Measurements from ENCODE around the gene FAM20A. TPM values are rescaled to one million over a fixed set of nuclear protein-coding genes. Genes with fewer than 3 reads are reported as not detected.

Gene FAM20A
- total RNA-seq, 1 experiment from 2014 or later = not detected

DNA sequence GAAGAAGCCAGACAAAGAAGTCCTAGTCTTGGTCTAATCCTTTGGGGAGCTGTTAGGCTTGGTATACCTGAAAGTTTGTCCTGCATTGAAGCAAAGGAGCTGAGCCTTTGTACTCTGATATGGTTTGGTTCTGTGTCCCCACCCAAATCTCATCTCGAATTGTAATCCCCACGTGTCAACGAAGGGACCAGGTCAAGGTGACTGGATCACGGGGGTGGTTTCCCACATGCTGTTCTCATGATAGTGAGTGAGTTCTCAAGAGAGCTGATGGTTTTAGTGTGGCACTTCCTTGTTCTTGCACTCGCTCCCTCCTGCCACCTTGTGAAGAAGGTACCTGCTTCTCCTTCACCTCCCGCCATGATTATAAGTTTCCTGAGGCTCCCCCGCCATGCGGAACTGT, 33.6 kb downstream of the FAM20A start:
- Histone ChIP-seq H2AFZ (no peak overlapping the region), H3K4me2 (no peak overlapping the region), H3K9me2 (ENCODE audit: insufficient read depth) (no peaks in the 10 kb centered on the region), H4K20me1 (ENCODE audit: insufficient read depth) (no peaks in the 10 kb centered on the region), H3K4me1 (replicated peaks; ENCODE audit: insufficient read depth) (no peaks in the 10 kb centered on the region), H3K79me2 (ENCODE audit: low read depth) (no peaks in the 10 kb centered on the region), H3K4me3 (no peak overlapping the region), H3K36me3 (ENCODE audit: low read depth) (no peaks in the 10 kb centered on the region), H3K9me3 (ENCODE audit: insufficient read depth, low read depth) (no peaks in the 10 kb centered on the region), H3K27ac (no peak overlapping the region), H3K27me3 (ENCODE audit: insufficient read depth, low read depth) (peaks cover 37% of the 10 kb centered on the region), H3F3A (ENCODE audit: insufficient read depth, low read depth) (no peaks in the 10 kb centered on the region)
- ChIA-PET CTCF (no interaction called here), POLR2A (ENCODE audit: unreplicated experiment) (no interaction called here)
- no peak for DNase-seq
- TF ChIP-seq EZH2 (IDR thresholded peaks at IDR 0.05; ENCODE audit: low read depth) = no peak
- intact Hi-C loops (cut with micrococcal nuclease; ENCODE audit: unreplicated experiment) = no loop called here
- no TSS peak for BruUV-seq (replicated peaks)

DNA sequence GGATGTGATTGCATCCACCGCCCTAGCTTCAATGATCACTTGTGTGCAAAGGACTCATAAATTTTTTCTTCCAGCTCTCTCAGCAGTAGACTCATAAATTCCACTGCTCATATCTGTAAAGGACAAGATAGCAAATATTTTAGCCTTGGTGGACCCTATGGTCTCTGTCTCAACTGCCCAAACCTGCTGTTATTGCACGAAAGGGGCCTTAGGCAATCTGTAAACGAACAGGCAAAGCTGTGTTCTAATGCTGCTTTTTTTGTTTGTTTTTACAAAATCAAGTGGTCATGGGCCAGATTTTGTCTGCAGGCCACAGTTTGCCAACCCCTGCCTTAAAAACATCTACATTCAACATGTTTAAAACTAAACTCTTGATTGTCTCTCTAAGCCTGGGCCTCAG, 34.1 kb downstream of the FAM20A start:
- H4K20me1 ChIP-seq (ENCODE audit: insufficient read depth) = no peaks in the 10 kb centered on the region
- no peaks in the 10 kb centered on the region for H3K36me3 ChIP-seq (ENCODE audit: low read depth)
- TF ChIP-seq, protein P1, sequence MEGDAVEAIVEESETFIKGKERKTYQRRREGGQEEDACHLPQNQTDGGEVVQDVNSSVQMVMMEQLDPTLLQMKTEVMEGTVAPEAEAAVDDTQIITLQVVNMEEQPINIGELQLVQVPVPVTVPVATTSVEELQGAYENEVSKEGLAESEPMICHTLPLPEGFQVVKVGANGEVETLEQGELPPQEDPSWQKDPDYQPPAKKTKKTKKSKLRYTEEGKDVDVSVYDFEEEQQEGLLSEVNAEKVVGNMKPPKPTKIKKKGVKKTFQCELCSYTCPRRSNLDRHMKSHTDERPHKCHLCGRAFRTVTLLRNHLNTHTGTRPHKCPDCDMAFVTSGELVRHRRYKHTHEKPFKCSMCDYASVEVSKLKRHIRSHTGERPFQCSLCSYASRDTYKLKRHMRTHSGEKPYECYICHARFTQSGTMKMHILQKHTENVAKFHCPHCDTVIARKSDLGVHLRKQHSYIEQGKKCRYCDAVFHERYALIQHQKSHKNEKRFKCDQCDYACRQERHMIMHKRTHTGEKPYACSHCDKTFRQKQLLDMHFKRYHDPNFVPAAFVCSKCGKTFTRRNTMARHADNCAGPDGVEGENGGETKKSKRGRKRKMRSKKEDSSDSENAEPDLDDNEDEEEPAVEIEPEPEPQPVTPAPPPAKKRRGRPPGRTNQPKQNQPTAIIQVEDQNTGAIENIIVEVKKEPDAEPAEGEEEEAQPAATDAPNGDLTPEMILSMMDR (conservative IDR thresholded peaks at IDR 0.05) = no peak
- TF ChIP-seq EZH2 (IDR thresholded peaks at IDR 0.05; ENCODE audit: low read depth) = no peak
- H3K9me2 ChIP-seq (ENCODE audit: insufficient read depth) = no peaks in the 10 kb centered on the region
- H2AFZ ChIP-seq = no peak overlapping the region
- no peaks in the 10 kb centered on the region for H3F3A ChIP-seq (ENCODE audit: insufficient read depth, low read depth)
- ChIA-PET POLR2A (ENCODE audit: unreplicated experiment) (no interaction called here), CTCF (no interaction called here)
- H3K4me2 ChIP-seq = no peak overlapping the region
- peaks cover 43% of the 10 kb centered on the region for H3K27me3 ChIP-seq (ENCODE audit: insufficient read depth, low read depth)
- no peak for DNase-seq
- H3K79me2 ChIP-seq (ENCODE audit: low read depth) = no peaks in the 10 kb centered on the region
- intact Hi-C loops (cut with micrococcal nuclease; ENCODE audit: unreplicated experiment) = no loop called here
- H3K27ac ChIP-seq = no peak overlapping the region
- H3K9me3 ChIP-seq (ENCODE audit: insufficient read depth, low read depth) = no peaks in the 10 kb centered on the region
- H3K4me3 ChIP-seq = no peak overlapping the region
- H3K4me1 ChIP-seq (replicated peaks; ENCODE audit: insufficient read depth) = no peaks in the 10 kb centered on the region
- no TSS peak for BruUV-seq (replicated peaks)

DNA sequence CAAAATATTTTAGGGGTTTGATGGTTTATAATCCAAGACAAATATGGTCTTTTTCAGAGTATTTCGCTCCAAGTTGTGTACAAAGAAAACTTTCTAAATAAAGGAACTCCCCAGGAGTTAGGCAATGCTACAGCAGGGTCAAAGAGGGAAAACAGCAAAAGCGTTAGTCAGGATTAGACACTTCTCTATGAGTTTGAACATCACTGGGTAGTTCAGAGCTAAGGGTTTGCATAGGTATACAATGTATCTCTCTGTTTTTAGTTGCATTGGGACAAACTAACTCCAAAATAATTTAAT, 34.8 kb downstream of the FAM20A start:
- H3K27me3 ChIP-seq (ENCODE audit: insufficient read depth, low read depth) = peaks cover 48% of the 10 kb centered on the region
- no peaks in the 10 kb centered on the region for H3K79me2 ChIP-seq (ENCODE audit: low read depth)
- no TSS peak for BruUV-seq (replicated peaks)
- intact Hi-C loops (cut with micrococcal nuclease; ENCODE audit: unreplicated experiment) = no loop called here
- no peak overlapping the region for H3K4me2 ChIP-seq
- no peak overlapping the region for H3K27ac ChIP-seq
- H3K36me3 ChIP-seq (ENCODE audit: low read depth) = no peaks in the 10 kb centered on the region
- no peaks in the 10 kb centered on the region for H3F3A ChIP-seq (ENCODE audit: insufficient read depth, low read depth)
- H4K20me1 ChIP-seq (ENCODE audit: insufficient read depth) = no peaks in the 10 kb centered on the region
- H3K4me3 ChIP-seq = no peak overlapping the region
- POLR2A ChIA-PET (ENCODE audit: unreplicated experiment) = no interaction called here
- TF ChIP-seq, protein P1 (conservative IDR thresholded peaks at IDR 0.05) = no peak
- TF ChIP-seq EZH2 (IDR thresholded peaks at IDR 0.05; ENCODE audit: low read depth) = no peak
- DNase-seq = no peak
- no peaks in the 10 kb centered on the region for H3K4me1 ChIP-seq (replicated peaks; ENCODE audit: insufficient read depth)
- H2AFZ ChIP-seq = no peak overlapping the region
- no peaks in the 10 kb centered on the region for H3K9me2 ChIP-seq (ENCODE audit: insufficient read depth)
- H3K9me3 ChIP-seq (ENCODE audit: insufficient read depth, low read depth) = no peaks in the 10 kb centered on the region
- CTCF ChIA-PET = no interaction called here

DNA sequence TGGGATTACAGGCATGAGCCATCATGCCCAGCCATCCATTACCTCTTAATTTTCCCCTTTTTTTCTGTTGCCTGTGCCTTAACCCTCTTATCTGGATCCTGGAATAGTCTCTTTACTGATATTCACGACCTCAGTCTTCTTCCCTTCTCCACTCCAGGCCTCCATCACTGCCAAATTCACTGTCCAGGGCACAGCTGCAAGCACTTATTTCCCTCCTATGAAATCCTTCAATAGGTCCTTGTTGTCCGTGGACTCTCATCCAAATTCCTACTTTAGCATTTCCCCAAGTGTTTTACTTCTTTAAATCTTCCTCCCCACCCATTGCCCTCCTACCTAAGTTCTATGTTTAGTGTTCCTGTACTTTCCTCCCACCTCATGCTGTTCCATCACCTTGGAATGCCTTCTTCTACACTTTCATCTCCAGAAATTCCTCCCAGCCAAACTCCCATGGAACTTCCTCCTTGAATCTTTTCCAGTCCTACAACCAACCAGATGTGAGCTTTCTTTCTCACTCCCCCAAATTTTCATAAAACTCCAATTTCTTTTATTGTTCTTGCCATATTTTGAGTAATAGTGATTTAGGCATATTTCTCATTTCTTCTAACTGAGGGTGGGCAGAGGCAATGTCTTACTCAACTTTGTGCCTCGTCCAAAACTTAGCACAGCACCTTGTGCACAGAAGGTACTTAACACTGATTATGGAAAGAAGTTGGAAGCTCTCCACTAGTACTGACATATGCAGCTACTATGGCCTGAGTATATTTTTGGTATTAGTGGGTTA, 35.3 kb downstream of the FAM20A start:
- peaks cover 54% of the 10 kb centered on the region for H3K27me3 ChIP-seq (ENCODE audit: insufficient read depth, low read depth)
- ChIA-PET CTCF (no interaction called here), POLR2A (ENCODE audit: unreplicated experiment) (no interaction called here)
- no peaks in the 10 kb centered on the region for H3K9me3 ChIP-seq (ENCODE audit: insufficient read depth, low read depth)
- H3K36me3 ChIP-seq (ENCODE audit: low read depth) = no peaks in the 10 kb centered on the region
- no peak for DNase-seq
- no TSS peak for BruUV-seq (replicated peaks)
- no peaks in the 10 kb centered on the region for H4K20me1 ChIP-seq (ENCODE audit: insufficient read depth)
- H3K79me2 ChIP-seq (ENCODE audit: low read depth) = no peaks in the 10 kb centered on the region
- H3K4me3 ChIP-seq = no peak overlapping the region
- no peaks in the 10 kb centered on the region for H3K4me1 ChIP-seq (replicated peaks; ENCODE audit: insufficient read depth)
- no peak overlapping the region for H3K27ac ChIP-seq
- no peak overlapping the region for H3K4me2 ChIP-seq
- H3K9me2 ChIP-seq (ENCODE audit: insufficient read depth) = no peaks in the 10 kb centered on the region
- no peak overlapping the region for H2AFZ ChIP-seq
- intact Hi-C loops (cut with micrococcal nuclease; ENCODE audit: unreplicated experiment) = no loop called here
- TF ChIP-seq EZH2 (IDR thresholded peaks at IDR 0.05; ENCODE audit: low read depth) = no peak
- TF ChIP-seq, protein P1 (conservative IDR thresholded peaks at IDR 0.05) = no peak
- H3F3A ChIP-seq (ENCODE audit: insufficient read depth, low read depth) = no peaks in the 10 kb centered on the region

All from PC-9 (cell line).